ENCODE results near the gene MID2. TPM values are rescaled to one million over a fixed set of nuclear protein-coding genes. Genes with fewer than 3 reads are reported as not detected.

MID2 gene
- total RNA-seq, 4 donors from 2014 or later: 8.5 to 53.4 (median 40.7) TPM

GRCh38 chrX:107924136-107924746, 98.6 kb downstream of the MID2 start:
- H3K27ac ChIP-seq: no peak overlapping the region
- H3K4me1 ChIP-seq: no peaks in the 10 kb centered on the region
- no peak for DNase-seq
- intact Hi-C loops (cut with DNase I; ENCODE audit: low total_unique reads): no loop called here
- TF ChIP-seq POLR2A (IDR thresholded peaks at IDR 0.05) (no peak), CTCF (IDR thresholded peaks at IDR 0.05) (no peak)
- no peaks in the 10 kb centered on the region for H3K27me3 ChIP-seq
- no peaks in the 10 kb centered on the region for H3K9me3 ChIP-seq
- H3K36me3 ChIP-seq: no peaks in the 10 kb centered on the region
- H3K4me3 ChIP-seq: no peak overlapping the region

GRCh38 chrX:107934262-107934661, 108.6 kb downstream of the MID2 start:
- Histone ChIP-seq H3K4me3 (no peak overlapping the region), H3K27ac (no peak overlapping the region), H3K4me1 (no peaks in the 10 kb centered on the region), H3K9me3 (no peaks in the 10 kb centered on the region), H3K36me3 (no peaks in the 10 kb centered on the region), H3K27me3 (peaks cover 0 to 4% of the 10 kb centered on the region in 2 donors)
- no peak for DNase-seq
- TF ChIP-seq CTCF (IDR thresholded peaks at IDR 0.05) (no peak), POLR2A (IDR thresholded peaks at IDR 0.05) (no peak)
- intact Hi-C loops (cut with DNase I; ENCODE audit: low total_unique reads): no loop called here

- no peaks in the 10 kb centered on the region for H3K9me3 ChIP-seq
- H3K27me3 ChIP-seq: peaks cover 0 to 4% of the 10 kb centered on the region in 2 donors
- intact Hi-C loops (cut with DNase I; ENCODE audit: low total_unique reads): no loop called here
- H3K36me3 ChIP-seq: no peaks in the 10 kb centered on the region
- no peak for DNase-seq
- TF ChIP-seq CTCF (IDR thresholded peaks at IDR 0.05) (no peak), POLR2A (IDR thresholded peaks at IDR 0.05) (no peak)
- H3K4me3 ChIP-seq: no peak overlapping the region
- no peaks in the 10 kb centered on the region for H3K4me1 ChIP-seq
- H3K27ac ChIP-seq: no peak overlapping the region
Observed at GRCh38 chrX:107935200-107935599, 109.5 kb downstream of the MID2 start.

- intact Hi-C loops (cut with DNase I; ENCODE audit: low total_unique reads): no loop called here
- Histone ChIP-seq H3K9me3 (no peaks in the 10 kb centered on the region), H3K27me3 (peaks cover 0 to 4% of the 10 kb centered on the region in 2 donors), H3K4me3 (no peak overlapping the region), H3K27ac (no peak overlapping the region), H3K4me1 (no peaks in the 10 kb centered on the region), H3K36me3 (no peaks in the 10 kb centered on the region)
- TF ChIP-seq CTCF (IDR thresholded peaks at IDR 0.05) (no peak), POLR2A (IDR thresholded peaks at IDR 0.05) (no peak)
- DNase-seq: no peak
Observed at GRCh38 chrX:107935664-107936433, 110.2 kb downstream of the MID2 start.

GRCh38 chrX:107936434-107936730, 110.7 kb downstream of the MID2 start:
- H3K4me1 ChIP-seq: no peaks in the 10 kb centered on the region
- H3K36me3 ChIP-seq: no peaks in the 10 kb centered on the region
- DNase-seq: no peak
- intact Hi-C loops (cut with DNase I; ENCODE audit: low total_unique reads): no loop called here
- no peak overlapping the region for H3K4me3 ChIP-seq
- TF ChIP-seq CTCF (IDR thresholded peaks at IDR 0.05): no peak
- no peak for TF ChIP-seq POLR2A (IDR thresholded peaks at IDR 0.05)
- H3K9me3 ChIP-seq: no peaks in the 10 kb centered on the region
- H3K27ac ChIP-seq: no peak overlapping the region
- peaks cover 0 to 4% of the 10 kb centered on the region in 2 donors for H3K27me3 ChIP-seq
